ENCODE results near the gene DNMT1.

DNMT1 gene

GRCh38 chr19:10195199-10195519, 406 bp upstream of the DNMT1 start:
- peak overlapping the region; percentile 78 for H3K4me3 ChIP-seq (ENCODE audit: low read depth, low read length)
- TF ChIP-seq CTCF (IDR thresholded peaks at IDR 0.05; ENCODE audit: low read depth, low read length), result no peak
- in situ Hi-C loops (cut with HindIII; ENCODE audit: low sequenced_read_pairs), result no loop called here
- no peak for DNase-seq (ENCODE audit: low read depth, low spot score)

- DNase-seq (ENCODE audit: low read depth, low spot score), result peak; percentile 41
- TF ChIP-seq CTCF (IDR thresholded peaks at IDR 0.05; ENCODE audit: low read depth, low read length), result no peak
- in situ Hi-C loops (cut with HindIII; ENCODE audit: low sequenced_read_pairs), result no loop called here
- peak overlapping the region; percentile 78 for H3K4me3 ChIP-seq (ENCODE audit: low read depth, low read length)
Observed at GRCh38 chr19:10193790-10194499, 808 bp downstream of the DNMT1 start.

GRCh38 chr19:10192922-10193321, 1.8 kb downstream of the DNMT1 start:
- DNase-seq (ENCODE audit: low read depth, low spot score), result no peak
- in situ Hi-C loops (cut with HindIII; ENCODE audit: low sequenced_read_pairs), result no loop called here
- no peak for TF ChIP-seq CTCF (IDR thresholded peaks at IDR 0.05; ENCODE audit: low read depth, low read length)
- H3K4me3 ChIP-seq (ENCODE audit: low read depth, low read length), result no peak overlapping the region

- TF ChIP-seq CTCF (IDR thresholded peaks at IDR 0.05; ENCODE audit: low read depth, low read length), result no peak
- in situ Hi-C loops (cut with HindIII; ENCODE audit: low sequenced_read_pairs), result no loop called here
- H3K4me3 ChIP-seq (ENCODE audit: low read depth, low read length), result no peak overlapping the region
- peak; percentile 94 for DNase-seq (ENCODE audit: low read depth, low spot score)
Observed at GRCh38 chr19:10191347-10191746, 3.4 kb downstream of the DNMT1 start.

GRCh38 chr19:10190026-10190425, 4.7 kb downstream of the DNMT1 start:
- in situ Hi-C loops (cut with HindIII; ENCODE audit: low sequenced_read_pairs), result no loop called here
- TF ChIP-seq CTCF (IDR thresholded peaks at IDR 0.05; ENCODE audit: low read depth, low read length), result no peak
- no peak overlapping the region for H3K4me3 ChIP-seq (ENCODE audit: low read depth, low read length)
- no peak for DNase-seq (ENCODE audit: low read depth, low spot score)

GRCh38 chr19:10189616-10190015, 5.1 kb downstream of the DNMT1 start:
- in situ Hi-C loops (cut with HindIII; ENCODE audit: low sequenced_read_pairs), result no loop called here
- no peak for TF ChIP-seq CTCF (IDR thresholded peaks at IDR 0.05; ENCODE audit: low read depth, low read length)
- peak; percentile 32 for DNase-seq (ENCODE audit: low read depth, low spot score)
- no peak overlapping the region for H3K4me3 ChIP-seq (ENCODE audit: low read depth, low read length)

Data from astrocyte of the spinal cord (primary cell).